SU-DHL-6 (cell line): Measurements from ENCODE around the gene RBM22.

ENCODE experiments used
- H2AFZ ChIP-seq: fragments of 200-600 bp; sonication (generic); 2 replicates; pipeline ENCODE4 v1.6.1; 2014; ENCODE audit warnings: low read depth, mild to moderate bottlenecking, moderate library complexity, mixed read lengths, antibody characterized with exemption, low read length; ENCODE audit not compliant: severe bottlenecking
- H3F3A ChIP-seq: fragments of 200-600 bp; shearing (Covaris generic); 2 replicates; pipeline ENCODE4 v1.6.0; 2016; ENCODE audit warnings: antibody characterized with exemption, mild to moderate bottlenecking; ENCODE audit not compliant: insufficient read depth
- H3K27ac ChIP-seq: fragments of 200-600 bp; sonication (generic); 2 replicates; pipeline ENCODE4 v1.5.1; 2016; ENCODE audit warnings: low read depth, mild to moderate bottlenecking, low read length, moderate library complexity, mixed read lengths
- H3K27me3 ChIP-seq: fragments of 200-600 bp; sonication (generic), shearing (Covaris generic); 2 replicates; pipeline ENCODE4 v1.6.0; 2014; ENCODE audit warnings: mild to moderate bottlenecking, low read length
- H3K36me3 ChIP-seq: fragments of 200-600 bp; sonication (generic); 2 replicates; pipeline ENCODE4 v1.6.1; 2014; ENCODE audit warnings: mild to moderate bottlenecking, low read length, mixed read lengths
- H3K4me2 ChIP-seq: fragments of 300-600, 200-600 bp; shearing (Covaris generic), sonication (generic); 2 replicates; pipeline ENCODE4 v1.6.0; 2014; ENCODE audit warnings: low read length, low read depth, mild to moderate bottlenecking; ENCODE audit not compliant: poor library complexity, severe bottlenecking
- H3K4me3 ChIP-seq: fragments of 200-600 bp; sonication (generic); 2 replicates; pipeline ENCODE4 v1.5.1; 2014; ENCODE audit warnings: antibody characterized with exemption, low read length, mild to moderate bottlenecking, mixed read lengths; ENCODE audit not compliant: insufficient read depth, poor library complexity, severe bottlenecking
- H3K79me2 ChIP-seq: fragments of 200-600 bp; sonication (generic); 2 replicates; pipeline ENCODE4 v1.6.1; 2014; ENCODE audit warnings: mild to moderate bottlenecking, low read length, moderate library complexity; ENCODE audit not compliant: insufficient read depth
- H3K9ac ChIP-seq: fragments of 200-600 bp; sonication (generic); 2 replicates; pipeline ENCODE4 v1.7.0; 2014; ENCODE audit warnings: mild to moderate bottlenecking, low read length
- H3K9me2 ChIP-seq: fragments of 200-600 bp; sonication (generic); replicated peaks from 2 replicates; pipeline ENCODE4 v1.6.1; 2014; ENCODE audit warnings: low read length; ENCODE audit not compliant: insufficient read depth
- H3K9me3 ChIP-seq: fragments of 200-600 bp; sonication (generic); 2 replicates; pipeline ENCODE4 v1.6.1; 2014; ENCODE audit warnings: low read length, mixed read lengths; ENCODE audit not compliant: insufficient read depth
- H4K20me1 ChIP-seq: fragments of 200-600 bp; sonication (generic); 2 replicates; pipeline ENCODE4 v1.6.1; 2014; ENCODE audit warnings: low read depth, mild to moderate bottlenecking, antibody characterized with exemption, low read length, moderate library complexity, mixed read lengths
- EZH2phosphoT487 ChIP-seq: fragments of 200-600 bp; sonication (generic), shearing (Covaris generic); conservative IDR thresholded peaks from 2 replicates; pipeline ENCODE4 v1.6.1; 2018; ENCODE audit warnings: mild to moderate bottlenecking, antibody characterized with exemption, low read length, moderate library complexity, mixed read lengths
- TF ChIP-seq, protein P1 (sequence below): fragments of 200-600 bp; sonication (generic); IDR thresholded peaks from one replicate; pipeline ENCODE4 v1.5.1; 2017; ENCODE audit warnings: antibody characterized with exemption, mild to moderate bottlenecking, low read length, moderate library complexity; ENCODE audit not compliant: insufficient read depth, poor library complexity, severe bottlenecking

RBM22 gene

GRCh38 chr5:150710165-150710564, 9.3 kb upstream of the RBM22 start:
- H3K27ac ChIP-seq: no peak overlapping the region
- no peaks in the 10 kb centered on the region for H3F3A ChIP-seq
- H3K9me2 ChIP-seq: no peaks in the 10 kb centered on the region
- 0 out of 2 replicates have a peak, but pooled peaks cover 10% of the 10 kb centered on the region for H3K36me3 ChIP-seq
- H3K79me2 ChIP-seq: no peaks in the 10 kb centered on the region
- H2AFZ ChIP-seq: no peak overlapping the region
- no peak overlapping the region for H3K4me2 ChIP-seq
- TF ChIP-seq, protein P1, sequence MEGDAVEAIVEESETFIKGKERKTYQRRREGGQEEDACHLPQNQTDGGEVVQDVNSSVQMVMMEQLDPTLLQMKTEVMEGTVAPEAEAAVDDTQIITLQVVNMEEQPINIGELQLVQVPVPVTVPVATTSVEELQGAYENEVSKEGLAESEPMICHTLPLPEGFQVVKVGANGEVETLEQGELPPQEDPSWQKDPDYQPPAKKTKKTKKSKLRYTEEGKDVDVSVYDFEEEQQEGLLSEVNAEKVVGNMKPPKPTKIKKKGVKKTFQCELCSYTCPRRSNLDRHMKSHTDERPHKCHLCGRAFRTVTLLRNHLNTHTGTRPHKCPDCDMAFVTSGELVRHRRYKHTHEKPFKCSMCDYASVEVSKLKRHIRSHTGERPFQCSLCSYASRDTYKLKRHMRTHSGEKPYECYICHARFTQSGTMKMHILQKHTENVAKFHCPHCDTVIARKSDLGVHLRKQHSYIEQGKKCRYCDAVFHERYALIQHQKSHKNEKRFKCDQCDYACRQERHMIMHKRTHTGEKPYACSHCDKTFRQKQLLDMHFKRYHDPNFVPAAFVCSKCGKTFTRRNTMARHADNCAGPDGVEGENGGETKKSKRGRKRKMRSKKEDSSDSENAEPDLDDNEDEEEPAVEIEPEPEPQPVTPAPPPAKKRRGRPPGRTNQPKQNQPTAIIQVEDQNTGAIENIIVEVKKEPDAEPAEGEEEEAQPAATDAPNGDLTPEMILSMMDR: no peak
- TF ChIP-seq EZH2phosphoT487: no peak
- H3K9me3 ChIP-seq: no peaks in the 10 kb centered on the region
- no peak overlapping the region for H3K9ac ChIP-seq
- H3K4me3 ChIP-seq: no peak overlapping the region
- H3K27me3 ChIP-seq: no peaks in the 10 kb centered on the region
- H4K20me1 ChIP-seq: no peaks in the 10 kb centered on the region

DNA sequence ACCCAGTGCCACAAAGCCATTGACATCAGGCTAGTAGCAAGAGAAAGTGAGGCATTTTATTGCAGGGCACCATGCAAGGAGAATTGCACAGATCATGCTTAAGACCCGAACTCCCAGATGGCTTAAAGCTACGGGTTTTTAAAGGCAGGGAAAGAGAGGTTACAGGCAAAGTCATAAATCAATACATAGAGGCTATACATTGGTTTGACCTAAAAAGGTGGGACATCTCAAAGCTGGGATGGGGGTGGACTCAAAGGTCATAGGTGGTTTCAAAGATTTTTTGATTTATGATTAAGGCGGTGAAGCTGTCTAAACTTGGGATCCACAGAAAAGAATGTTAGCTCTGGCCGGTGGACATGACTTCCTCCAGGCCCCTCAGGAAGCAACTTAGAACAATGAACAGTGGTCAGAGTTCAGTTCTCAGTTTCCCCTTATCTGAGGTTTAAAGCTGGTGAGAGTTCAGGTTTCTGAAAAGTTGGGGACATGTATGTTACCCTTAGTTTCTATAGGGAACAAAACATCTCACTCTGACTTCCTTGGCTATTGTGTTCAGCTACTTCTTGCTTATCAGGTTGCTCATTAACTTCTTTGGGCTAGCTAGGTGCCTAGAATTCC, 6.0 kb upstream of the RBM22 start:
- 0 out of 2 replicates have a peak, but pooled peaks cover 9% of the 10 kb centered on the region for H3K36me3 ChIP-seq
- TF ChIP-seq, protein P1: no peak
- no peak for TF ChIP-seq EZH2phosphoT487
- H2AFZ ChIP-seq: no peak overlapping the region

GRCh38 chr5:150703762-150704161, 2.9 kb upstream of the RBM22 start:
- Histone ChIP-seq H3K79me2 (peaks cover 20% of the 10 kb centered on the region), H3K9ac (no peak overlapping the region), H3K4me2 (no peak overlapping the region), H3K9me2 (no peaks in the 10 kb centered on the region), H3K4me3 (no peak overlapping the region), H3K27me3 (no peaks in the 10 kb centered on the region), H3F3A (no peaks in the 10 kb centered on the region), H3K36me3 (peaks cover 3% of the 10 kb centered on the region; the same call in 1 of the 2 replicates), H3K9me3 (no peaks in the 10 kb centered on the region), H3K27ac (no peak overlapping the region), H4K20me1 (no peaks in the 10 kb centered on the region), H2AFZ (no peak overlapping the region)
- TF ChIP-seq, protein P1: no peak
- TF ChIP-seq EZH2phosphoT487: no peak

More for the DNA sequence above, 6.0 kb upstream of the RBM22 start:
- Histone ChIP-seq H3K4me3 (no peak overlapping the region), H3K4me2 (no peak overlapping the region), H3F3A (no peaks in the 10 kb centered on the region), H3K9me2 (no peaks in the 10 kb centered on the region), H3K9me3 (no peaks in the 10 kb centered on the region), H3K79me2 (no peaks in the 10 kb centered on the region), H3K9ac (no peak overlapping the region), H3K27me3 (no peaks in the 10 kb centered on the region), H4K20me1 (no peaks in the 10 kb centered on the region), H3K27ac (no peak overlapping the region)
